Stimulated activated CD4-positive, alpha-beta T cell treated with anti-CD3 and anti-CD28 coated beads, Interleukin-2, amount 100 ng/mL, for 24 hours (primary cell): Measurements from ENCODE around the gene OR2T3.
"Not testable (repeated sequence)": the region's sequence is repeated elsewhere in the genome, so short reads cannot be mapped to it uniquely, and the experiment has no call there.

Source experiments
- DNase-seq, 2 donors: peaks; one replicate each; pipeline ENCODE4 v3.0.0-alpha.2; 2020

Gene OR2T3

GRCh38 chr1:248475660-248476059, 2.5 kb downstream of the OR2T3 start:
- DNase-seq = not testable (repeated sequence)

- peak; percentile 2 to 18 for DNase-seq
These were observed 8.8 kb downstream of the OR2T3 start for GRCh38 chr1:248481686-248482579.

- DNase-seq = not testable (repeated sequence)
These were observed 15.1 kb downstream of the OR2T3 start, which contains the start of gene OR2T5 for GRCh38 chr1:248488289-248488688. Gene OR2T5, plus strand, starts transcription at chr1:248488589. Its CDS starts 0 bp downstream, at chr1:248488589.

- DNase-seq = not testable (repeated sequence)
These were observed 23.5 kb downstream of the OR2T3 start for GRCh38 chr1:248496661-248497060.

GRCh38 chr1:248500305-248501035, 27.3 kb downstream of the OR2T3 start:
- not testable (repeated sequence) for DNase-seq

GRCh38 chr1:248507773-248508172, 34.6 kb downstream of the OR2T3 start, which contains the start of gene OR2G6:
Gene OR2G6, plus strand, starts transcription at chr1:248508073. Its CDS starts 13,574 bp downstream, at chr1:248521647.
- DNase-seq = not testable (repeated sequence)

GRCh38 chr1:248510217-248510616, 37.1 kb downstream of the OR2T3 start:
- DNase-seq = not testable (repeated sequence)

- DNase-seq = no peak
These were observed 48.7 kb downstream of the OR2T3 start for GRCh38 chr1:248521856-248522255.
